Middle frontal gyrus (tissue), 1 donor: ENCODE data around the gene SORL1-AS1.
"Not testable (repeated sequence)": the region's sequence is repeated elsewhere in the genome, so short reads cannot be mapped to it uniquely, and the experiment has no call there.

ENCODE experiments used
- DNase-seq: peaks from one replicate; pipeline ENCODE4 v3.0.0-alpha.2; 2015; ENCODE audit warnings: low spot score; ENCODE audit errors: extremely low spot score

SORL1-AS1 gene

GRCh38 chr11:121429556-121429955, 23.2 kb downstream of the SORL1-AS1 start:
- DNase-seq = no peak

GRCh38 chr11:121427400-121427744, 25.4 kb downstream of the SORL1-AS1 start:
- DNase-seq = no peak

- DNase-seq = no peak
These were observed 26.0 kb downstream of the SORL1-AS1 start for GRCh38 chr11:121426476-121427399.

- DNase-seq = no peak
These were observed 26.9 kb downstream of the SORL1-AS1 start for GRCh38 chr11:121425828-121426227.

GRCh38 chr11:121422675-121423074, 30.1 kb downstream of the SORL1-AS1 start:
- DNase-seq = no peak

- DNase-seq = no peak
These were observed 31.4 kb downstream of the SORL1-AS1 start for GRCh38 chr11:121421149-121421901.

GRCh38 chr11:121420398-121420797, 32.4 kb downstream of the SORL1-AS1 start:
- DNase-seq = no peak

- DNase-seq = no peak
These were observed 32.9 kb downstream of the SORL1-AS1 start for GRCh38 chr11:121419836-121420235.

GRCh38 chr11:121418625-121419114, 34.1 kb downstream of the SORL1-AS1 start:
- DNase-seq = no peak

GRCh38 chr11:121417607-121418006, 35.2 kb downstream of the SORL1-AS1 start:
- DNase-seq = no peak

GRCh38 chr11:121417055-121417551, 35.7 kb downstream of the SORL1-AS1 start:
- DNase-seq = no peak

- DNase-seq = no peak
These were observed 36.9 kb downstream of the SORL1-AS1 start for GRCh38 chr11:121415856-121416255.

GRCh38 chr11:121414141-121414913, 38.4 kb downstream of the SORL1-AS1 start:
- no peak for DNase-seq

- no peak for DNase-seq
These were observed 39.9 kb downstream of the SORL1-AS1 start for GRCh38 chr11:121412711-121413415.

- no peak for DNase-seq
These were observed 40.7 kb downstream of the SORL1-AS1 start for GRCh38 chr11:121412000-121412587.

GRCh38 chr11:121411330-121411729, 41.4 kb downstream of the SORL1-AS1 start:
- DNase-seq = not testable (repeated sequence)

GRCh38 chr11:121410041-121410440, 42.7 kb downstream of the SORL1-AS1 start:
- not testable (repeated sequence) for DNase-seq

GRCh38 chr11:121408830-121409229, 43.9 kb downstream of the SORL1-AS1 start:
- no peak for DNase-seq

- no peak for DNase-seq
These were observed 46.5 kb downstream of the SORL1-AS1 start for GRCh38 chr11:121406291-121406690.

- DNase-seq = no peak
These were observed 47.1 kb downstream of the SORL1-AS1 start for GRCh38 chr11:121405646-121406045.
